NCI-H69 (cell line): ENCODE data around the gene SARDH.
"Not testable (repeated sequence)": the region's sequence is repeated elsewhere in the genome, so short reads cannot be mapped to it uniquely, and the experiment has no call there.

Source experiments
- DNase-seq: peaks from one replicate; lab custom pipeline; 2025; lab: John Stamatoyannopoulos, UW

The SARDH gene

GRCh38 chr9:133685653-133686609 is 52.2 kb downstream of the SARDH start:
- no peak for DNase-seq

GRCh38 chr9:133684936-133685361 is 53.2 kb downstream of the SARDH start:
- DNase-seq: no peak

- no peak for DNase-seq
Observed at GRCh38 chr9:133684121-133684935, 53.8 kb downstream of the SARDH start.

- no peak for DNase-seq
Observed at GRCh38 chr9:133683586-133684120, 54.5 kb downstream of the SARDH start.

GRCh38 chr9:133682818-133683585 is 55.1 kb downstream of the SARDH start:
- no peak for DNase-seq

- no peak for DNase-seq
Observed at GRCh38 chr9:133681658-133682306, 56.4 kb downstream of the SARDH start.

GRCh38 chr9:133680976-133681657 is 57.0 kb downstream of the SARDH start:
- no peak for DNase-seq

- no peak for DNase-seq
Observed at GRCh38 chr9:133680250-133680975, 57.7 kb downstream of the SARDH start.

- DNase-seq: no peak
Observed at GRCh38 chr9:133679466-133680061, 58.6 kb downstream of the SARDH start.

- DNase-seq: no peak
Observed at GRCh38 chr9:133679056-133679455, 59.1 kb downstream of the SARDH start.

- DNase-seq: no peak
Observed at GRCh38 chr9:133677126-133678010, 60.8 kb downstream of the SARDH start.

- DNase-seq: no peak
Observed at GRCh38 chr9:133676450-133676849, 61.7 kb downstream of the SARDH start.

GRCh38 chr9:133675796-133676195 is 62.4 kb downstream of the SARDH start:
- not testable (repeated sequence) for DNase-seq

- DNase-seq: no peak
Observed at GRCh38 chr9:133674091-133674490, 64.1 kb downstream of the SARDH start.

- no peak for DNase-seq
Observed at GRCh38 chr9:133673258-133673655, 64.9 kb downstream of the SARDH start.

GRCh38 chr9:133672503-133673257 is 65.5 kb downstream of the SARDH start:
- no peak for DNase-seq

- DNase-seq: no peak
Observed at GRCh38 chr9:133671371-133671770, 66.8 kb downstream of the SARDH start.

- DNase-seq: no peak
Observed at GRCh38 chr9:133670466-133670865, 67.7 kb downstream of the SARDH start.
